ENCODE measurements around the gene LAPTM4A.
"Not testable (repeated sequence)": the region's sequence is repeated elsewhere in the genome, so short reads cannot be mapped to it uniquely, and the experiment has no call there.

The LAPTM4A gene

GRCh38 chr2:20081841-20082240 is 30.4 kb upstream of the LAPTM4A start:
- TF ChIP-seq CTCF (IDR thresholded peaks at IDR 0.05; ENCODE audit: borderline replicate concordance, insufficient read depth, low read depth, low read length) = no peak
- H3K4me3 ChIP-seq (ENCODE audit: low read depth, low read length) = no peak overlapping the region

GRCh38 chr2:20080839-20081415 is 29.5 kb upstream of the LAPTM4A start:
- no peak overlapping the region for H3K4me3 ChIP-seq (ENCODE audit: low read depth, low read length)
- TF ChIP-seq CTCF (IDR thresholded peaks at IDR 0.05; ENCODE audit: borderline replicate concordance, insufficient read depth, low read depth, low read length) = no peak

GRCh38 chr2:20080428-20080827 is 29.0 kb upstream of the LAPTM4A start:
- no peak overlapping the region for H3K4me3 ChIP-seq (ENCODE audit: low read depth, low read length)

GRCh38 chr2:20079546-20080115 is 28.2 kb upstream of the LAPTM4A start:
- H3K4me3 ChIP-seq (ENCODE audit: low read depth, low read length) = no peak overlapping the region
- TF ChIP-seq CTCF (IDR thresholded peaks at IDR 0.05; ENCODE audit: borderline replicate concordance, insufficient read depth, low read depth, low read length) = no peak

More at GRCh38 chr2:20080428-20080827, 29.0 kb upstream of the LAPTM4A start:
- no peak for TF ChIP-seq CTCF (IDR thresholded peaks at IDR 0.05; ENCODE audit: borderline replicate concordance, insufficient read depth, low read depth, low read length)

GRCh38 chr2:20077411-20077940 is 26.0 kb upstream of the LAPTM4A start:
- TF ChIP-seq CTCF (IDR thresholded peaks at IDR 0.05; ENCODE audit: borderline replicate concordance, insufficient read depth, low read depth, low read length) = no peak
- H3K4me3 ChIP-seq (ENCODE audit: low read depth, low read length) = no peak overlapping the region

GRCh38 chr2:20076757-20077156 is 25.3 kb upstream of the LAPTM4A start:
- H3K4me3 ChIP-seq (ENCODE audit: low read depth, low read length) = no peak overlapping the region
- TF ChIP-seq CTCF (IDR thresholded peaks at IDR 0.05; ENCODE audit: borderline replicate concordance, insufficient read depth, low read depth, low read length) = no peak

GRCh38 chr2:20074901-20075300 is 23.5 kb upstream of the LAPTM4A start:
- no peak overlapping the region for H3K4me3 ChIP-seq (ENCODE audit: low read depth, low read length)
- TF ChIP-seq CTCF (IDR thresholded peaks at IDR 0.05; ENCODE audit: borderline replicate concordance, insufficient read depth, low read depth, low read length) = no peak

- H3K4me3 ChIP-seq (ENCODE audit: low read depth, low read length) = not testable (repeated sequence)
These were observed 22.7 kb upstream of the LAPTM4A start for GRCh38 chr2:20074046-20074648.

Data from GM12875 (cell line).